SJSA1 (cell line): ENCODE results near the gene BMP3. TPM values are rescaled to one million over a fixed set of nuclear protein-coding genes. Genes with fewer than 3 reads are reported as not detected.

ENCODE experiments used
- DNase-seq, 2 experiments: peaks; one replicate each; pipeline ENCODE4 v3.0.0-alpha.2; 2015 to 2020; ENCODE audit warnings: low spot score in 2 of 2, low read depth in 1 of 2
- H3K27ac ChIP-seq: fragments of 250-450 bp; sonication (Bioruptor Pico); 2 replicates; pipeline ENCODE4 v1.5.1; 2020; ENCODE audit warnings: mild to moderate bottlenecking, moderate library complexity
- H3K27me3 ChIP-seq: fragments of 250-450 bp; sonication (Bioruptor Pico); replicated peaks from 2 replicates; pipeline ENCODE4 v1.5.1; 2020; ENCODE audit warnings: mild to moderate bottlenecking, moderate library complexity
- H3K36me3 ChIP-seq: fragments of 250-450 bp; sonication (Bioruptor Pico); 2 replicates; pipeline ENCODE4 v1.5.1; 2020; ENCODE audit warnings: mild to moderate bottlenecking
- H3K4me1 ChIP-seq: fragments of 250-450 bp; sonication (Bioruptor Pico); replicated peaks from 2 replicates; pipeline ENCODE4 v1.6.1; 2021; ENCODE audit warnings: mild to moderate bottlenecking
- H3K4me3 ChIP-seq: fragments of 250-450 bp; sonication (Bioruptor Pico); 2 replicates; pipeline ENCODE4 v1.5.1; 2020; ENCODE audit warnings: mild to moderate bottlenecking
- H3K9me3 ChIP-seq: fragments of 250-450 bp; sonication (Bioruptor Pico); replicated peaks from 2 replicates; pipeline ENCODE4 v1.5.1; 2020; ENCODE audit warnings: mild to moderate bottlenecking
- total RNA-seq: library from RNA; depleted of rRNA; stranded (reverse); fragments of >200 nt; shearing (Covaris generic); gene quantifications from 2 replicates; pipeline ENCODE4 v1.2.3, GENCODE V29; 2014; rRNA removed

BMP3 gene
- total RNA-seq, 1 experiment from 2014 or later, result 0.11 TPM

GRCh38 chr4:81096566-81096965 is 66.1 kb downstream of the BMP3 start:
- Histone ChIP-seq H3K4me1 (no peaks in the 10 kb centered on the region), H3K27ac (no peak overlapping the region), H3K36me3 (no peaks in the 10 kb centered on the region), H3K9me3 (no peaks in the 10 kb centered on the region; the same call in 1 of the 2 replicates), H3K4me3 (no peak overlapping the region), H3K27me3 (no peaks in the 10 kb centered on the region)
- DNase-seq, result no peak

GRCh38 chr4:81102107-81102506 is 71.6 kb downstream of the BMP3 start:
- Histone ChIP-seq H3K9me3 (no peaks in the 10 kb centered on the region), H3K4me3 (no peak overlapping the region), H3K27ac (no peak overlapping the region)

GRCh38 chr4:81106150-81106549 is 75.6 kb downstream of the BMP3 start:
- Histone ChIP-seq H3K9me3 (no peaks in the 10 kb centered on the region), H3K27ac (no peak overlapping the region), H3K4me1 (no peaks in the 10 kb centered on the region), H3K4me3 (no peak overlapping the region), H3K27me3 (no peaks in the 10 kb centered on the region), H3K36me3 (no peaks in the 10 kb centered on the region)
- DNase-seq, result no peak

More at GRCh38 chr4:81102107-81102506, 71.6 kb downstream of the BMP3 start:
- no peaks in the 10 kb centered on the region for H3K27me3 ChIP-seq
- H3K36me3 ChIP-seq, result no peaks in the 10 kb centered on the region
- H3K4me1 ChIP-seq, result no peaks in the 10 kb centered on the region
- no peak for DNase-seq

Other genes with a start within 250 kb of the BMP3 start
- gene PRKG2, start 184.5 kb downstream of the BMP3 start, total RNA-seq, result 0.03 TPM in 1 of 2 replicates, not detected in the other